Astrocyte of the cerebellum (primary cell): ENCODE measurements around the gene ADORA1.

Experiments
- DNase-seq: peaks from one replicate; pipeline ENCODE4 v3.0.0-alpha.2; 2011; ENCODE audit warnings: low read depth
- H3K4me3 ChIP-seq: 2 replicates; pipeline ENCODE4 v1.5.1; 2011; ENCODE audit warnings: mild to moderate bottlenecking, low read depth, low read length, moderate library complexity
- in situ Hi-C: cut with HindIII; loops from 2 replicates; pipeline ENCODE4 v1.10.0; 2017; ENCODE audit warnings: low sequenced_read_pairs
- TF ChIP-seq, protein P1 (sequence below): IDR thresholded peaks from 2 replicates; pipeline ENCODE4 v1.5.1; 2012; ENCODE audit warnings: low read length, low read depth, moderate library complexity, mild to moderate bottlenecking; ENCODE audit errors: missing control alignments

Gene ADORA1

DNA sequence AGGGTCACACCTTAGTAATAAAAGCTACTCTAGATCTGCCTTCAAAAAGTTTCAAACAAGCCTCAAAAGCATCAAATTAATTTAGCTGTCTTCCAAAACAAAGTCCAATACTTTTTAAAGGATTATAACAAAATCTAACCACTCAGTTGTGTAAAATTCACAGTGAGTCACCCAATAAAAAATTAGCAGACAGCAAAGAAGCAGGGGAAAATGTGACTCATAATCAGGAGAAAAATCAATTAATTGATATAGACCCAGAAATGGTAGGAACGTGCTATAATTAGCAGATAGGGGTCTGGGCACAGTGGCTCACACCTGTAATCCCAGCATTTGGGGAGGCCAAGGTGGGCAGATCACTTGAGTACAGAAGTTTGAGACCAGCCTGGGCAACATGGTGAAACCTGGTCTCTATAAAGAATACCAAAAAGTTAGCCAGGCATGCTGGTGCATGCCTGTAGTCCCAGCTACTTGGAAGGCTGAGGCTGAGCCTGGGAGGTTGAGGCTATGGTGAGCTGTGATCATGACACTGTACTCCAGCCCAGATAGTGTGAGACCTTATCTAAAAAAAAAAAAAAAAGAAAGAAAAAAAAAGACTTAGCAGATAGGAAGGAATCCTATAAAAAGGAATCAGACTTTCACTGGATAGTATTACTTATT, 33.6 kb upstream of the ADORA1 start:
- H3K4me3 ChIP-seq = no peak overlapping the region
- TF ChIP-seq, protein P1, sequence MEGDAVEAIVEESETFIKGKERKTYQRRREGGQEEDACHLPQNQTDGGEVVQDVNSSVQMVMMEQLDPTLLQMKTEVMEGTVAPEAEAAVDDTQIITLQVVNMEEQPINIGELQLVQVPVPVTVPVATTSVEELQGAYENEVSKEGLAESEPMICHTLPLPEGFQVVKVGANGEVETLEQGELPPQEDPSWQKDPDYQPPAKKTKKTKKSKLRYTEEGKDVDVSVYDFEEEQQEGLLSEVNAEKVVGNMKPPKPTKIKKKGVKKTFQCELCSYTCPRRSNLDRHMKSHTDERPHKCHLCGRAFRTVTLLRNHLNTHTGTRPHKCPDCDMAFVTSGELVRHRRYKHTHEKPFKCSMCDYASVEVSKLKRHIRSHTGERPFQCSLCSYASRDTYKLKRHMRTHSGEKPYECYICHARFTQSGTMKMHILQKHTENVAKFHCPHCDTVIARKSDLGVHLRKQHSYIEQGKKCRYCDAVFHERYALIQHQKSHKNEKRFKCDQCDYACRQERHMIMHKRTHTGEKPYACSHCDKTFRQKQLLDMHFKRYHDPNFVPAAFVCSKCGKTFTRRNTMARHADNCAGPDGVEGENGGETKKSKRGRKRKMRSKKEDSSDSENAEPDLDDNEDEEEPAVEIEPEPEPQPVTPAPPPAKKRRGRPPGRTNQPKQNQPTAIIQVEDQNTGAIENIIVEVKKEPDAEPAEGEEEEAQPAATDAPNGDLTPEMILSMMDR = no peak
- in situ Hi-C loops = no loop called here
- DNase-seq = no peak

DNA sequence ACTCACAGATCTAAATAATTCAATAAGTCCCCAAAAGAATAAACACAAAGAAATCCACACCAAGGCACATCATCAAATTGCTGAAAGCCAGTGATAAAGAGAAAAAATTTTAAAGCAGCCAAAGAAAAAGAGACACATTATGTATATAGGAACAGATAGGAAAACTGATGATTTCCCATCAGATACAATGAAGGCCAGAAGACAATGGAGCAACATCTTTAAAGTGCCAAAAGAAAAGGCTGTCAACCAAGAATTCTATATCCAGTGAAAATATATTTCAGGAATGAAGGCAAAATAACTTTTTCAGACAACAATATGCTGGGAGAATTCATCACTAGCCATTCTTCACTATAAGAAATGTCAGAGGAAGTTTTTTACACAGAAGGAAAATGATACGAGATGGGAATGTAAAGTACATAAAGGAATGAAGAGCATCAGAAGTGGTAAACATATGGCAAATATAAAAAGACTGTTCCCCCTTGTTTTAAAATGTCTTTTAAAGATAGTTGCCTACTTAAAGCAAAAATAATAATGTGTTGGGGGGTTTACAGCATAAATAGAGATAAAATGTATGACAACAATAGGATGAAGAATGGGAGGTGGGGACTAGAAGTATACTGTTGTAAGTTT, 32.4 kb upstream of the ADORA1 start:
- H3K4me3 ChIP-seq = no peak overlapping the region
- in situ Hi-C loops = no loop called here
- DNase-seq = no peak
- TF ChIP-seq, protein P1 = no peak

DNA sequence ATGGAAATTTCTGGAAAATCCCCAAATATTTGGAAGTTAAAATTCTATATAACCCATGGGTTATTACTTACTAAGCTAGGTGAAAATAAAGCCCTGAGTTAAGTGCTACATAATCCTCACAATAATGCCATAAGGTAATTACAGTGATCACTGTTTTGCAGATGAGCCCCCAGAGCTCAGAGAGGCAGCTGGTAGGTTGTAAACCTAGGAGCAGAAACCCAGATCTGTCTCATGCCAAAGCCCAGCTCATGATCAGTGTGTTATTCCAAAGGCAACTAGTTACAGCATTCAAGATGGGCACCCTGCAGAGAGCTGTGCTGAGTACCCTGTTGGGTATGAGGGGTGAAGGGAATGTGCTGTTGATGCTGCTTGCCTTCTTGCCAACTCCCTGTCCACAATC, 31.0 kb upstream of the ADORA1 start:
- TF ChIP-seq, protein P1 = no peak
- in situ Hi-C loops = no loop called here
- no peak overlapping the region for H3K4me3 ChIP-seq
- DNase-seq = no peak

DNA sequence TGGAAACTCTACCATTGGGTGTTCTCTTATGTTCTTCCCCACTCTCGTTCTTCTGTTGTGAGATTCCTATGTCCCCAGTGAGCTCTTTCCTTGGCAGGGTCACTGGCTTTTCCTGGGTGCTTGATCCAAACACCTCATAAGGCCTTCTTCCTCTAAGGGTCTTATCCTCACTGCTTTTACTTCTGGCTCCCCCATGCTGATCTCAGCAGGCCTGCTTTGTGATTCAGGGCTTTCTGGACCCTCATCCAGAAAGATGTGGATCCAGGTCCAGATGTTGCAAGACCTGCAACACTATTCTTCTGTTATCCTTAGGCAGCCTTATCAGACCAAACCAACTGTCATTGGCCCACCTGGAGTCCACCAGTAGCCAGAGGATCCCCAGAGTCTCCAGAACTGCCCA, 30.5 kb upstream of the ADORA1 start:
- TF ChIP-seq, protein P1 = no peak
- no peak overlapping the region for H3K4me3 ChIP-seq
- in situ Hi-C loops = no loop called here
- DNase-seq = no peak

DNA sequence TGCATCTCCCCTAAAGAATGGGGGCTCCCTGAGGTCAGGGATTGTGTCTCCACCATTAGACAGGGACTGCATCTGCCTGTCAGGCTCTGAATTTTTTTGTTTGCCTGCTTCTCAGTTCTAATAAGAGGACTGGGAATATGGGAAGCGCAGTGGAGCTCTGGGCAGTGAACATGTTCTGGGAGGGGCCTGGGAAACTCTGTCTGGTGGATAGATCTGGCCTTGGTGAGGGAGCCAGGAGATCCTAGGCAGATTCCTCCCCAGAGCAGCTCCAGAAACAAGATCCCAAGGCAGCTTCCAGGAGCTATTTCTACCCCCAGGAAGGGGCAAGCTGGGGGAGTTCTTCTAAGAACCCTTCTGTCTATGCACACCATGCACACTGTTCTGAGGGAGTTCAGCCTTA, 29.1 kb upstream of the ADORA1 start:
- TF ChIP-seq, protein P1 = no peak
- H3K4me3 ChIP-seq = no peak overlapping the region
- in situ Hi-C loops = no loop called here
- no peak for DNase-seq

DNA sequence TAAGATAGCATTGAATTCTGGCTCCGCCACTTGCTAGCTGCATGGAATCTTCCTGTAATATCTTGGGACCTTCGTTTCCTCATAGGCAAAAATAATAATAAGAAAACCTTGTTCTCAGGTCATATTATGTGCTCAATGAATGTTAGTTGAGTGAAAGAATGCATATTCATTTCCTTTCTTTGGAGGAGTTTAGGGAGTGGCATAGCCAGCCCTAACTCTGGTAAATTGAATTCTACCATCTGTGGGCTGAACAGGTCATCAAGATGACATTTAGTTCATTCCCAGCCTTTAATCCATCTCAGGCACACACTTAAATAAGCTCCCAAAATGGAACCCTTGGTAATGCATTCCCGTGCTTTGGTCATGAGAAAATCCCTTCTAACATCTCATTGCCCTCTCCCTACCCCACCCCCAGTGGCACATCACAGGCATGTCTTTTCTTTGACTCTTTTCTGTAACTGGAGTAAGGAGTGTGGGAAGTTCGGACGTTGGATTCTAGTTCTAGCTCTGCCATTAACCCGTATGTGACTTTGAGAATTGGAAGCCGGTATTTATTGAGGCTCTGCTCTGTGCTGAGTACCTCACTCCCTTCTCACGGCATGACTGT, 28.5 kb upstream of the ADORA1 start:
- H3K4me3 ChIP-seq = no peak overlapping the region
- no peak for DNase-seq
- TF ChIP-seq, protein P1 = no peak
- in situ Hi-C loops = no loop called here
